ENCODE measurements around the gene CD209. TPM values are rescaled to one million over a fixed set of nuclear protein-coding genes. Genes with fewer than 3 reads are reported as not detected.

Gene CD209
- total RNA-seq, 1 experiment from 2014 or later = not detected

DNA sequence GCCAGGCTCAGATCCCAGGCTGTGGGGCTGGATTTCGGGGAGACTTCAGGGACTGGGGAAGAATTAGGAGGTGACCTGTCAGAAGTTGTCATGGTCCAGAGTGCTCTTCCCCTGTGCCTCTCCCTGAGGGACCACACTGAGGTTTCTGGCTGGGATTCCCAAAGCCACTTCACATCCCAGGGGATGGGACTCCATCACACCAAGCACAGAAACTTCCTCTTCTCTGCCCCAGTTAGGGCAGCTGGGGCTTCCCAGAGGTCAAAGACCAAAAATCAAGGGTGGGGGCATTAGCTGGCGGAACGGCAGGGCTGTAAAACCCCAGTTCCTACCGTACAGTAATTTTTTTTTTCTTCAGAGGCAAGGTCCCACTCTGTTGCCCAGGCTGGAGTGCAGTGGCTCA lies 52.8 kb downstream of the CD209 start:
- no peak overlapping the region for H3K4me3 ChIP-seq (replicated peaks in 1 of 2; ENCODE audit: low read depth in 1 of 2, low read length in 2 of 2)
- intact Hi-C loops (cut with micrococcal nuclease) = no loop called here
- H3K27me3 ChIP-seq (ENCODE audit: insufficient read depth, low read length) = peaks cover 16% of the 10 kb centered on the region; the same call in 1 of the 2 replicates
- CTCF ChIA-PET = no interaction called here
- ATAC-seq (no peak), DNase-seq (ENCODE audit: low read depth, low spot score) (no peak)
- H3K9me3 ChIP-seq (ENCODE audit: control insufficient read depth in 1 of 2, insufficient read depth in 1 of 2, low read depth in 1 of 2, low read length in 2 of 2) = peaks cover 0 to 5% of the 10 kb centered on the region in 2 experiments; a peak in 1 of 4 replicates
- BruUV-seq (replicated peaks) = no TSS peak
- no peaks in the 10 kb centered on the region for H3K36me3 ChIP-seq (ENCODE audit: control insufficient read depth in 1 of 2, insufficient read depth in 2 of 2, low read length in 2 of 2)
- no peak overlapping the region for H3K27ac ChIP-seq (ENCODE audit: low read depth, low read length)
- H3K9ac ChIP-seq (ENCODE audit: low read length) = no peak overlapping the region
- H2AFZ ChIP-seq (ENCODE audit: low read depth, low read length, poor library complexity, severe bottlenecking) = no peak overlapping the region
- RAD21 ChIA-PET (ENCODE audit: low non-redundant PET in 1 of 2, low total read pairs in 2 of 2, uncharacterized antibody in 2 of 2, unreplicated experiment in 2 of 2) = no interaction called here
- POLR2A ChIA-PET = no interaction called here
- H3K79me2 ChIP-seq (ENCODE audit: insufficient read depth, low read length) = no peaks in the 10 kb centered on the region
- H4K20me1 ChIP-seq (ENCODE audit: insufficient read depth) = no peaks in the 10 kb centered on the region
- no peaks in the 10 kb centered on the region for H3K4me1 ChIP-seq (ENCODE audit: control insufficient read depth in 1 of 2, insufficient read depth in 2 of 2, low read length in 2 of 2)
- TF ChIP-seq RAD21 (IDR thresholded peaks at IDR 0.05; ENCODE audit: low read depth) (no peak), EZH2 (IDR thresholded peaks at IDR 0.05) (no peak), ELF1 (IDR thresholded peaks at IDR 0.05; ENCODE audit: borderline replicate concordance, low read depth) (no peak), EGR1 (IDR thresholded peaks at IDR 0.05; ENCODE audit: low read depth) (no peak), CEBPB (IDR thresholded peaks at IDR 0.05; ENCODE audit: low read depth) (no peak), SIN3A (IDR thresholded peaks at IDR 0.05; ENCODE audit: low read depth) (no peak), JUND (IDR thresholded peaks at IDR 0.05) (no peak), CBX3 (IDR thresholded peaks at IDR 0.05; ENCODE audit: low read depth) (no peak), SRF (IDR thresholded peaks at IDR 0.05; ENCODE audit: low read depth) (no peak)
- TF ChIP-seq, protein P1, sequence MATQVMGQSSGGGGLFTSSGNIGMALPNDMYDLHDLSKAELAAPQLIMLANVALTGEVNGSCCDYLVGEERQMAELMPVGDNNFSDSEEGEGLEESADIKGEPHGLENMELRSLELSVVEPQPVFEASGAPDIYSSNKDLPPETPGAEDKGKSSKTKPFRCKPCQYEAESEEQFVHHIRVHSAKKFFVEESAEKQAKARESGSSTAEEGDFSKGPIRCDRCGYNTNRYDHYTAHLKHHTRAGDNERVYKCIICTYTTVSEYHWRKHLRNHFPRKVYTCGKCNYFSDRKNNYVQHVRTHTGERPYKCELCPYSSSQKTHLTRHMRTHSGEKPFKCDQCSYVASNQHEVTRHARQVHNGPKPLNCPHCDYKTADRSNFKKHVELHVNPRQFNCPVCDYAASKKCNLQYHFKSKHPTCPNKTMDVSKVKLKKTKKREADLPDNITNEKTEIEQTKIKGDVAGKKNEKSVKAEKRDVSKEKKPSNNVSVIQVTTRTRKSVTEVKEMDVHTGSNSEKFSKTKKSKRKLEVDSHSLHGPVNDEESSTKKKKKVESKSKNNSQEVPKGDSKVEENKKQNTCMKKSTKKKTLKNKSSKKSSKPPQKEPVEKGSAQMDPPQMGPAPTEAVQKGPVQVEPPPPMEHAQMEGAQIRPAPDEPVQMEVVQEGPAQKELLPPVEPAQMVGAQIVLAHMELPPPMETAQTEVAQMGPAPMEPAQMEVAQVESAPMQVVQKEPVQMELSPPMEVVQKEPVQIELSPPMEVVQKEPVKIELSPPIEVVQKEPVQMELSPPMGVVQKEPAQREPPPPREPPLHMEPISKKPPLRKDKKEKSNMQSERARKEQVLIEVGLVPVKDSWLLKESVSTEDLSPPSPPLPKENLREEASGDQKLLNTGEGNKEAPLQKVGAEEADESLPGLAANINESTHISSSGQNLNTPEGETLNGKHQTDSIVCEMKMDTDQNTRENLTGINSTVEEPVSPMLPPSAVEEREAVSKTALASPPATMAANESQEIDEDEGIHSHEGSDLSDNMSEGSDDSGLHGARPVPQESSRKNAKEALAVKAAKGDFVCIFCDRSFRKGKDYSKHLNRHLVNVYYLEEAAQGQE (IDR thresholded peaks at IDR 0.05; ENCODE audit: low read depth) = no peak
- H3K9me2 ChIP-seq (ENCODE audit: insufficient read depth) = no peaks in the 10 kb centered on the region
- no peak overlapping the region for H3K4me2 ChIP-seq (ENCODE audit: low read length)

Measured in HCT116 (cell line).